ENCODE data around the gene KRTAP4-12.
"Not testable (repeated sequence)": the region's sequence is repeated elsewhere in the genome, so short reads cannot be mapped to it uniquely, and the experiment has no call there.

The KRTAP4-12 gene

GRCh38 chr17:41084100-41084856 lies 39.7 kb downstream of the KRTAP4-12 start, which contains the start of gene KRTAP4-7:
Gene KRTAP4-7 (plus strand): TSS chr17:41084150. CDS start chr17:41084207, 57 bp downstream.
- DNase-seq = not testable (repeated sequence)

- DNase-seq = not testable (repeated sequence)
Measured at GRCh38 chr17:41083427-41083826, 40.6 kb downstream of the KRTAP4-12 start.

- DNase-seq = no peak
Measured at GRCh38 chr17:41082626-41083025, 41.4 kb downstream of the KRTAP4-12 start.

GRCh38 chr17:41076788-41077187 lies 47.2 kb downstream of the KRTAP4-12 start:
- no peak for DNase-seq

- DNase-seq = no peak
Measured at GRCh38 chr17:41073676-41074075, 50.3 kb downstream of the KRTAP4-12 start.

Data from NCI-H146 (cell line).